Measurements from ENCODE around the gene BNIPL. TPM values are rescaled to one million over a fixed set of nuclear protein-coding genes. Genes with fewer than 3 reads are reported as not detected.

BNIPL gene
- total RNA-seq, 2 experiments from 2014 or later: 0.30 to 0.42 TPM

DNA sequence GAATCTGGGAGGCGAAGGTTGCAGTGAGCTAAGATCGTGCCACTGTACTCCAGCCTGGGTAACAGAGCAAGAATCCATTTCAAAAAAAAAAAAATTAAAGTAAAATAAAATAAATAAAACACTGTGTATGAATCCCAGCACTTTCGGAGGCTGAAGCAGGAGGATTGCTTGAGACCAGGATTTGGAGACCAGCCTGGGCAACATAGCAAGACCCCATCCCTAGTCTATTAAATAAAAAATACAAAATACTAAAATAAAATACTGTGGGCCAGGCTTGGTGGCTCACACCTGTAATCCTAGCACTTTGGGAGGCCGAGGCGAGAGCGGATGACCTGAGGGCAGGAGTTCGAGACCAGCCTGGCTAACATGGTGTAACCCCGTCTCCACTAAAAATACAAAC lies 4.2 kb upstream of the BNIPL start:
- no peaks in the 10 kb centered on the region for H3K27me3 ChIP-seq (ENCODE audit: control insufficient read depth in 1 of 2, insufficient read depth in 2 of 2, low read length in 2 of 2)
- no peaks in the 10 kb centered on the region for H3K9me3 Mint-ChIP-seq
- no peaks in the 10 kb centered on the region for H3K4me1 ChIP-seq (ENCODE audit: insufficient read depth, low read length)
- TF ChIP-seq, protein P1, sequence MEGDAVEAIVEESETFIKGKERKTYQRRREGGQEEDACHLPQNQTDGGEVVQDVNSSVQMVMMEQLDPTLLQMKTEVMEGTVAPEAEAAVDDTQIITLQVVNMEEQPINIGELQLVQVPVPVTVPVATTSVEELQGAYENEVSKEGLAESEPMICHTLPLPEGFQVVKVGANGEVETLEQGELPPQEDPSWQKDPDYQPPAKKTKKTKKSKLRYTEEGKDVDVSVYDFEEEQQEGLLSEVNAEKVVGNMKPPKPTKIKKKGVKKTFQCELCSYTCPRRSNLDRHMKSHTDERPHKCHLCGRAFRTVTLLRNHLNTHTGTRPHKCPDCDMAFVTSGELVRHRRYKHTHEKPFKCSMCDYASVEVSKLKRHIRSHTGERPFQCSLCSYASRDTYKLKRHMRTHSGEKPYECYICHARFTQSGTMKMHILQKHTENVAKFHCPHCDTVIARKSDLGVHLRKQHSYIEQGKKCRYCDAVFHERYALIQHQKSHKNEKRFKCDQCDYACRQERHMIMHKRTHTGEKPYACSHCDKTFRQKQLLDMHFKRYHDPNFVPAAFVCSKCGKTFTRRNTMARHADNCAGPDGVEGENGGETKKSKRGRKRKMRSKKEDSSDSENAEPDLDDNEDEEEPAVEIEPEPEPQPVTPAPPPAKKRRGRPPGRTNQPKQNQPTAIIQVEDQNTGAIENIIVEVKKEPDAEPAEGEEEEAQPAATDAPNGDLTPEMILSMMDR (IDR thresholded peaks at IDR 0.05): no peak
- H3K4me3 ChIP-seq (ENCODE audit: low read length): no peak overlapping the region
- H3K36me3 Mint-ChIP-seq (ENCODE audit: low read depth): peaks cover 63% of the 10 kb centered on the region
- H3K4me1 Mint-ChIP-seq (ENCODE audit: low read depth): peaks cover 9% of the 10 kb centered on the region
- no peak overlapping the region for H3K27ac Mint-ChIP-seq
- H3K27ac ChIP-seq (ENCODE audit: low read depth in 1 of 2, low read length in 2 of 2): no peak overlapping the region
- ChIA-PET CTCF (interaction anchor here (1.6 kb wide), 1 partner anchor 68 kb away, joined by 4 read pairs; no protein-coding TSS in a partner anchor), POLR2A (interaction anchor here (0.7 kb wide), 1 partner anchor 17 kb away, joined by 3 read pairs; no protein-coding TSS in a partner anchor)
- intact Hi-C loops (cut with DNase I, micrococcal nuclease): no loop called here
- no peaks in the 10 kb centered on the region for H3K27me3 Mint-ChIP-seq
- ATAC-seq (ENCODE audit: poor library complexity) (no peak), DNase-seq (no peak)
- no peaks in the 10 kb centered on the region for H3K9me3 ChIP-seq (ENCODE audit: control insufficient read depth in 1 of 2, insufficient read depth in 1 of 2, low read length in 2 of 2)
- H3K36me3 ChIP-seq (ENCODE audit: insufficient read depth, low read length): peaks cover 60% of the 10 kb centered on the region
- H3K4me3 Mint-ChIP-seq: no peak overlapping the region

DNA sequence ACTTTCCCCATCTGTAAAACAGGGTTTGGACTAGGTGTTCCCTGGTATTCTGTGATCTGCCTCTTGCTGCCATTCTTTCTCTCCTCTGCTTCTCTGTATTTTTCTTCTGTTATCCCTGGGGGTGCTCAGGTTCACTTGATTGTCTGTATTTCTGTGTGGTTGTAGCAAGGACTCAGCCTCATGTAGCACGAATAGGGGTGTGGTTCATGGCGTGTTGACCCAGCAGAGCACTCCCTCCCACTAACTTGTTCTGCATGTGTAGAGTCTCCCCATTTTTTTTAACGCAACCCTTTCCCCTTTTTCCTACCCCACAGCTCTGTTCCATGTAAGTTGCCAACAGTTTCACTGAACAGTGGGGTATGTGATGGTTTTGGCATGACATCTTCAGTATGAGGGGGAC lies 1.2 kb upstream of the BNIPL start:
- Mint-ChIP-seq H3K4me3 (no peak overlapping the region), H3K27ac (peak overlapping the region; percentile 52), H3K27me3 (no peaks in the 10 kb centered on the region), H3K36me3 (ENCODE audit: low read depth) (peaks cover 37% of the 10 kb centered on the region), H3K9me3 (no peaks in the 10 kb centered on the region), H3K4me1 (ENCODE audit: low read depth) (peaks cover 9% of the 10 kb centered on the region)
- intact Hi-C loops (cut with DNase I, micrococcal nuclease): no loop called here
- H3K27me3 ChIP-seq (ENCODE audit: control insufficient read depth in 1 of 2, insufficient read depth in 2 of 2, low read length in 2 of 2): no peaks in the 10 kb centered on the region
- H3K9me3 ChIP-seq (ENCODE audit: control insufficient read depth in 1 of 2, insufficient read depth in 1 of 2, low read length in 2 of 2): no peaks in the 10 kb centered on the region
- H3K4me3 ChIP-seq (ENCODE audit: low read length): no peak overlapping the region
- ChIA-PET CTCF (interaction anchor here (1.3 kb wide), 1 partner anchor 11 kb away, joined by 4 read pairs; no protein-coding TSS in a partner anchor), POLR2A (interaction anchor here (0.9 kb wide), 1 partner anchor 65 kb away, joined by 3 read pairs; no protein-coding TSS in a partner anchor)
- H3K36me3 ChIP-seq (ENCODE audit: insufficient read depth, low read length): peaks cover 39% of the 10 kb centered on the region
- no peak overlapping the region for H3K27ac ChIP-seq (ENCODE audit: low read depth in 1 of 2, low read length in 2 of 2)
- TF ChIP-seq, protein P1 (IDR thresholded peaks at IDR 0.05): no peak
- DNase-seq: no peak
- ATAC-seq (ENCODE audit: poor library complexity): no peak
- H3K4me1 ChIP-seq (ENCODE audit: insufficient read depth, low read length): no peaks in the 10 kb centered on the region

DNA sequence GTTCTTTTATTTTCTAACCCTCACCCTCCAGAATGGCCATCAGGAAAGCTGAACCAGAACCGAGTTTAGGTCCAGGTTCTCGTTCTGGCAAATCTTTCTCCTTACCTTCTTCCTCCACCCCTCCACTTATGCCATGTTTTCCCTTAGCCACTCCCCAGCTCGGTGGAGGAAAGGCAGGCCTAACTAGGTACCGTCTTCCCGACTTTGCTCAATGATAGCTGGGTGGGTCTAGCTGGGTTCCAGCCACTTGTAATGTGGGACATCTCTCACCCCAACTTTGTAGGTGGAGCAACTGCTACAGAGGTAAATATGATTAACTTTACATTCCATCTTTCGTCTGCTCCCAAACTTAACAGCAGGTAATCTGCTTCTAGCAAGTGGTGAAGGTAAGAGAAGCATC lies 646 bp downstream of the BNIPL start:
- no peak overlapping the region for H3K4me3 ChIP-seq (ENCODE audit: low read length)
- no peaks in the 10 kb centered on the region for H3K9me3 ChIP-seq (ENCODE audit: control insufficient read depth in 1 of 2, insufficient read depth in 1 of 2, low read length in 2 of 2)
- peak overlapping the region; percentile 28 for H3K27ac Mint-ChIP-seq
- H3K27me3 Mint-ChIP-seq: no peaks in the 10 kb centered on the region
- CTCF ChIA-PET: interaction anchor here (2.8 kb wide), 1 partner anchor 12 kb away, joined by 10 read pairs; no protein-coding TSS in a partner anchor
- POLR2A ChIA-PET: interaction anchor here (2.0 to 3.4 kb wide), 2 partner anchors 11 to 13 kb away, joined by 6 to 13 read pairs; partner anchors contain the start of gene C1orf56
- no peak for DNase-seq
- intact Hi-C loops (cut with DNase I, micrococcal nuclease): no loop called here
- H3K4me1 Mint-ChIP-seq (ENCODE audit: low read depth): peaks cover 9% of the 10 kb centered on the region
- TF ChIP-seq, protein P1 (IDR thresholded peaks at IDR 0.05): no peak
- H3K27ac ChIP-seq (ENCODE audit: low read depth in 1 of 2, low read length in 2 of 2): no peak overlapping the region
- no peaks in the 10 kb centered on the region for H3K27me3 ChIP-seq (ENCODE audit: control insufficient read depth in 1 of 2, insufficient read depth in 2 of 2, low read length in 2 of 2)
- peaks cover 23% of the 10 kb centered on the region for H3K36me3 ChIP-seq (ENCODE audit: insufficient read depth, low read length)
- H3K4me1 ChIP-seq (ENCODE audit: insufficient read depth, low read length): no peaks in the 10 kb centered on the region
- peaks cover 21% of the 10 kb centered on the region for H3K36me3 Mint-ChIP-seq (ENCODE audit: low read depth)
- no peaks in the 10 kb centered on the region for H3K9me3 Mint-ChIP-seq
- no peak for ATAC-seq (ENCODE audit: poor library complexity)
- no peak overlapping the region for H3K4me3 Mint-ChIP-seq

All from CD4-positive, alpha-beta T cell (primary cell).